T-cell (primary cell): ENCODE data around the gene KIF19. TPM values are rescaled to one million over a fixed set of nuclear protein-coding genes. Genes with fewer than 3 reads are reported as not detected.

ENCODE experiments used
- ATAC-seq, 4 experiments: fragments of 200-7000 bp in 3 of 4; fragments of 150-1000 bp in 1 of 4; cut with Tn5 transposase; replicated peaks in 1 of 4; 1 replicate in 3 of 4; 2 replicates in 1 of 4; pipeline ENCODE4 v1.10.0; 2021; ENCODE audit warnings: moderate library complexity in 3 of 4, mild to moderate bottlenecking in 2 of 4, moderate number of reproducible peaks in 1 of 4
- CTCF ChIA-PET, 2 donors: fragments of 300-600 bp; sonication (Branson Sonifier 250); formaldehyde crosslinking; loops; one replicate each; lab custom pipeline; 2022; ENCODE audit warnings: antibody characterized with exemption in 2 of 2; lab: Charles Lee
- POLR2A ChIA-PET, 2 donors: fragments of 300-600 bp; sonication (Branson Sonifier 250); formaldehyde crosslinking; loops; one replicate each; lab custom pipeline; 2022; ENCODE audit warnings: antibody characterized with exemption in 2 of 2; lab: Charles Lee
- DNase-seq, 35 experiments: peaks; one replicate each; pipeline versions ENCODE4 v3.0.0 to v3.0.0-alpha.2; 2013 to 2023
- H3K27ac ChIP-seq: one replicate; pipeline ENCODE4 v1.5.1; 2013; ENCODE audit warnings: low read length
- H3K27me3 ChIP-seq, 2 experiments: replicated peaks in 1 of 2; 1 replicate in 1 of 2; 2 replicates in 1 of 2; pipeline versions ENCODE4 v1.6.1 to v1.7.0; 2013; ENCODE audit warnings: low read length in 1 of 2, mixed read lengths in 1 of 2; ENCODE audit not compliant: control insufficient read depth in 2 of 2, insufficient read depth in 2 of 2; ENCODE audit errors: extremely low read depth in 1 of 2
- H3K36me3 ChIP-seq, 2 donors: 1 replicate in 1 of 2; 2 replicates in 1 of 2; pipeline versions ENCODE4 v1.6.1 to v1.7.0; 2013; ENCODE audit warnings: low read length in 1 of 2; ENCODE audit not compliant: control insufficient read depth in 2 of 2, insufficient read depth in 1 of 2; ENCODE audit errors: extremely low read depth in 1 of 2
- H3K4me1 ChIP-seq, 2 experiments: 1 replicate in 1 of 2; 2 replicates in 1 of 2; pipeline versions ENCODE4 v1.6.1 to v1.7.0; 2013; ENCODE audit warnings: low read length in 2 of 2, mixed read lengths in 1 of 2; ENCODE audit not compliant: insufficient read depth in 2 of 2, control insufficient read depth in 1 of 2; ENCODE audit errors: extremely low read depth in 1 of 2
- H3K4me3 ChIP-seq, 2 donors: 1 replicate in 1 of 2; 2 replicates in 1 of 2; pipeline versions ENCODE4 v1.5.1 to v1.7.0; 2013; ENCODE audit warnings: mild to moderate bottlenecking in 2 of 2, low read length in 1 of 2, moderate library complexity in 1 of 2; ENCODE audit not compliant: control insufficient read depth in 1 of 2; ENCODE audit errors: extremely low read depth in 1 of 2
- H3K9me3 ChIP-seq: 2 replicates; pipeline ENCODE4 v1.7.0; 2013
- H3K27ac Mint-ChIP-seq, 2 donors: one replicate each; pipeline ENCODE4 v1.8.0; 2020 to 2021; ENCODE audit warnings: mild to moderate bottlenecking in 2 of 2, mixed read lengths in 2 of 2
- H3K27me3 Mint-ChIP-seq, 2 donors: one replicate each; pipeline ENCODE4 v1.8.0; 2021 to 2022; ENCODE audit warnings: mixed read lengths in 2 of 2
- H3K36me3 Mint-ChIP-seq: one replicate; pipeline ENCODE4 v1.8.0; 2021; ENCODE audit warnings: mixed read lengths
- H3K4me1 Mint-ChIP-seq, 3 donors: one replicate each; pipeline ENCODE4 v1.8.0; 2020 to 2022; ENCODE audit warnings: mixed read lengths in 3 of 3, mild to moderate bottlenecking in 1 of 3
- H3K4me3 Mint-ChIP-seq, 3 donors: one replicate each; pipeline ENCODE4 v1.8.0; 2020 to 2022; ENCODE audit warnings: mild to moderate bottlenecking in 3 of 3, mixed read lengths in 3 of 3, moderate library complexity in 3 of 3
- H3K9me3 Mint-ChIP-seq, 3 donors: one replicate each; pipeline ENCODE4 v1.8.0; 2020 to 2022; ENCODE audit warnings: mixed read lengths in 3 of 3
- WGBS: methylation state at CpG from one replicate; pipeline ENCODE4 v1.1.5; 2013; ENCODE audit warnings: missing lambda C conversion rate; ENCODE audit not compliant: insufficient coverage; 5-methylcytosine and 5-hydroxymethylcytosine counted together
- total RNA-seq, 35 experiments: library from RNA in 6 of 35; stranded (reverse) in 6 of 35; fragments of 120-200 nt in 1 of 35; gene quantifications; one replicate each; pipeline versions ENCODE4 v1.2.1 to v1.2.4 and lab custom pipeline; 2013 to 2026

Gene KIF19
- total RNA-seq, 5 donors from 2014 or later (not counting 1 experiment from before 2014, with no cell fraction given), result 0.20 to 2.0 (median 0.53) TPM

DNA sequence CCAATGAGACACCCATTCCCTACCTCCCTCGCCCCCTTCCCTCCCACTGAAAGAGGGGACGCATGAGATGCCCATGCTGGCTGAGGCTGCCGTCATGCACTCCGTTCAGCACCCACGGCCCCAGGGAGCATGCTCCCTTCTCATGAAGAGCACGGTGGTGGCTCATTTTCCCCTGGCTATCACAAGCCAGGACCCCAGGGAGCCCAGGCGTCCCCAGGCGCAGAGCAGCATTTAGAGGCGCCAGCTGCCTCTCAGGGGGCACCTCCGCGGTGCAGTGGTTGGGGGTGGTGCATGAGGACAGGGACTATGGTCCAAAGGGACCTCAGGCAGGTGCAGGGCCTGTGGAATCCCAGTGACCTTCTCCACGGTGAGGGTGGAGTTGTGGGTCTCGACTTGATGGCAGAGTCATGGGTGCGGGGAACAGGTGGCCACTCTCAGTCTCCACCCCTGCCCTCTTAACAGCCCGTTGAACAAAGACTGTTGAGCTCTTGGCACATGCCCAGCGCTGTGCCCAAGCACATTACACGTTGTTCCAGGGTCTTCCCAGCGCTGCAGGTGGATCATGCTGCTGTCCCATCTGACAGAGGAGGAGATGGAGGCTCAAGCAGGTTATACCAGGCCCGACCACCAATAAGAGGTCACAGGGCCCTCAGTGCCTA lies 13.6 kb downstream of the KIF19 start:
- DNase-seq (no peak), ATAC-seq (no peak)
- ChIA-PET CTCF (no interaction called here), POLR2A (no interaction called here)
- H3K4me3 ChIP-seq, result no peak overlapping the region
- 74% methylated on average over 13 of the region's 19 CpGs for WGBS
- H3K4me1 ChIP-seq, result no peaks in the 10 kb centered on the region
- H3K27ac Mint-ChIP-seq, result no peak overlapping the region
- peaks cover 0 to 42% of the 10 kb centered on the region in 2 experiments for H3K27me3 ChIP-seq
- no peaks in the 10 kb centered on the region for H3K9me3 ChIP-seq
- H3K4me1 Mint-ChIP-seq, result no peaks in the 10 kb centered on the region
- no peaks in the 10 kb centered on the region for H3K27me3 Mint-ChIP-seq
- no peaks in the 10 kb centered on the region for H3K36me3 Mint-ChIP-seq
- no peaks in the 10 kb centered on the region for H3K36me3 ChIP-seq
- no peak overlapping the region for H3K27ac ChIP-seq
- H3K9me3 Mint-ChIP-seq, result no peaks in the 10 kb centered on the region
- no peak overlapping the region for H3K4me3 Mint-ChIP-seq

DNA sequence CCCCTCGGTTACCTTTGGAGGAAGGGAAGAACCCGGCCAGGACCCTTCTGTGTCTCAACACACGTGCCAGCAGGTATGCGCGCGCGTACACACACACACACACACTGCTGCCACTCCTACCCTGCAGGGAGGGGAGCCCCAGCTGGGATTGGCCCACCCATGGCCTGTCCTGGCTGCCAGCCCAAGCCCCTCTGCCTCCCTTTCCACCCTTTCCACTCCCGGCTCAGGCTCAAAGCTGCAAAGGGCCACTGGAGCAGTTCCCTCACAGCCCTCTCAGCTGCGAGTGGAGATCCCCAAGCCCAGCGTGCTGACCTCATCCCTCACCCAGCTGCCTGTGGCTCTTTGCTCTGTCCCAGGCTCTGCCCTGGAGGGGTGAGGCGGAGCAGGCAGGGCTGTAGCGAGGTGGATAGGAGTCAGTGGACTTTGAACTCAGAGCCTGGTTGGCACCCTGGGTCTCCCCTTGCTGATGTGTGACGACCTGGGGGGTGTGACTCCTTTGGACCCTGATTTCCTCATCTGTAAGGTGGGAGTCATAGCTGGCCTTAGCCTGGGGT lies 14.5 kb downstream of the KIF19 start:
- Mint-ChIP-seq H3K27ac (no peak overlapping the region), H3K36me3 (no peaks in the 10 kb centered on the region), H3K27me3 (no peaks in the 10 kb centered on the region), H3K4me3 (no peak overlapping the region), H3K4me1 (no peaks in the 10 kb centered on the region), H3K9me3 (no peaks in the 10 kb centered on the region)
- H3K27ac ChIP-seq, result no peak overlapping the region
- CTCF ChIA-PET, result no interaction called here
- ATAC-seq (no peak), DNase-seq (no peak)
- no peaks in the 10 kb centered on the region for H3K9me3 ChIP-seq
- WGBS, result 69% methylated on average over 6 of the region's 13 CpGs
- no peaks in the 10 kb centered on the region for H3K4me1 ChIP-seq
- POLR2A ChIA-PET, result no interaction called here
- H3K27me3 ChIP-seq, result peaks cover 0 to 50% of the 10 kb centered on the region in 2 experiments
- no peaks in the 10 kb centered on the region for H3K36me3 ChIP-seq
- no peak overlapping the region for H3K4me3 ChIP-seq

DNA sequence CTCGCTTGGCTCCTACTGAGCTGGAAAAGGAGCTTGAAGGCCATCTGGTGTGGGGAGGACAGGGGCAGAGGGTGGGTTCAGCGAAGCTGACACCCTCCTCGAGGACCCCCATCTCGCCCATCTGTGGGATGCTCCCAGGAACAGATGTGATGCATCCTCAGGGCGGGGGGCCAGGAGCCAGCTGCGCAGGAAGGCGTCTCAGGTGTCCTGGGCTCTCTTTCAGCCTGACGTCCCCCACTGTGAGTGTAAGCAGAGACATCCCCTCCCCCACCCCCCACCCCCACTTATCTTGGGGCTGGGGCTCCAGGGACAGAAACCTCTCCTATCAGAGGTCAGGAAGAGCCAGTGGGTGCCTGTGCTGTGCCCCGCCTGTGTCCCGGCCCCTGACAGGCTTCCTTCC lies 16.2 kb downstream of the KIF19 start:
- H3K4me1 ChIP-seq, result no peaks in the 10 kb centered on the region
- H3K4me3 ChIP-seq, result no peak overlapping the region
- no peak overlapping the region for H3K27ac ChIP-seq
- no peak for ATAC-seq
- Mint-ChIP-seq H3K36me3 (no peaks in the 10 kb centered on the region), H3K9me3 (no peaks in the 10 kb centered on the region), H3K27ac (no peak overlapping the region), H3K4me1 (no peaks in the 10 kb centered on the region), H3K4me3 (no peak overlapping the region), H3K27me3 (peaks cover 0 to 3% of the 10 kb centered on the region in 2 donors)
- H3K36me3 ChIP-seq, result no peaks in the 10 kb centered on the region
- ChIA-PET POLR2A (no interaction called here), CTCF (no interaction called here)
- H3K27me3 ChIP-seq, result peaks cover 0 to 54% of the 10 kb centered on the region in 2 experiments
- H3K9me3 ChIP-seq, result no peaks in the 10 kb centered on the region
- no peak for DNase-seq
- WGBS, result 69% methylated on average over 6 of the region's 10 CpGs

DNA sequence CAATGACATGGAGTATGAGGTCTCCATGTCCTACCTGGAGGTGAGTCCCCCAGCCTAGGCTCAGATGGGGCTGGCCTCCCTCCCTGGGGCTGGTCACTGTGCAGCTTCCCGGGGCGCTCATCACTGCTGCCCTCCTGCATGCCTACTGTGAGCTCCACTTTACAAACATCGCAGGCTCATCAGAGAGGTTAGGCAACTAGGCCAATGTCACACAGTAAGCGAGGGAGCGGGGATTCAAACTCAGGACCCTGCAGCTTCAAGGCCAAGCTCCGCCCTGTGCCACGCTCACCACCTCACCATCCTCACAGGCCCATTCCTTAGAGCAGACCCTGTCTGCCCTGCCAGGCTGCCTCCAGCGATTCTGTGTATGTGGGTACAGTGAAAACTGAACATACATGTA lies 17.1 kb downstream of the KIF19 start:
- peaks cover 0 to 48% of the 10 kb centered on the region in 2 experiments for H3K27me3 ChIP-seq

DNA sequence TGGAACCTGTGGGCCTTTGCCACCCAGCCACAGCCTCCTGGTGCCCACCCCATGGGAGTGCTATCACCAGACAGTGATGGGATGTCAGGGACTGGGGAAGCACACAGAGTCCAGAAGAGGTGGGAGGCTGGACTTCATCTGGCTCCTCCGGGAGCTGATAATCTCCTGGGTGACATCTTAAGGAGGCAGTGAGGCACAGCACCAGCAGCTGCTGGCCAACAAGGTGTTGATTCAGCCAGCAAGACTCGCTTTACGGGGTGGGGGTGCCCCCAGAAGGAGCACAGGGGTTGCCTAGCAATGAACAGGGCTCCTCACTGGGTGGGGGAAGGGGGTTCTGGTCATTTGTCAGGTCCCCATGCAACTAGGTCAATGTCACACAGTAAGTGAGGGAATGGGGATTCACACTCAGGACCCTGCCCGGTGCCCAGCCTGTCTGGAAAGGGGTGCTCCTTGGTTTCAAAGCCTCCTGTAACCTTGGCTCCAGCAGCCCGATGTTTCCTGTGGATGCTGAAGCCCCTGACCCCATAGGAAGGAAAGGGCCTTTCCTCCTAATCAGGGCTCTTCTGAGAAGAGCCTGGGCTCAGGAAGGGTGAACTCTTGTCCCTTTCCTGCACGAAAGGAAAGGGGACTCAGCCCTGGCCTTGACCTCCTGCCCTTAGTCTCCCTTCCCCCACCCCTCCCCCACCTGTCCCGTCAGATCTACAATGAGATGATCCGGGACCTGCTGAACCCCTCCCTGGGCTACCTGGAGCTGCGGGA lies 17.7 kb downstream of the KIF19 start:
- Mint-ChIP-seq H3K36me3 (no peaks in the 10 kb centered on the region), H3K9me3 (no peaks in the 10 kb centered on the region), H3K4me1 (no peaks in the 10 kb centered on the region), H3K4me3 (no peak overlapping the region), H3K27ac (no peak overlapping the region), H3K27me3 (peaks cover 4 to 9% of the 10 kb centered on the region in 2 donors)
- H3K9me3 ChIP-seq, result no peaks in the 10 kb centered on the region
- ATAC-seq (no peak), DNase-seq (no peak)
- H3K4me3 ChIP-seq, result no peak overlapping the region
- H3K27ac ChIP-seq, result no peak overlapping the region
- no peaks in the 10 kb centered on the region for H3K36me3 ChIP-seq
- POLR2A ChIA-PET, result interaction anchor here in 1 of 2 donors (0.5 kb wide), 1 partner anchor 10 kb away, joined by 5 read pairs; no protein-coding TSS in a partner anchor
- WGBS, result 80% methylated on average over 7 of the region's 9 CpGs
- H3K4me1 ChIP-seq, result no peaks in the 10 kb centered on the region
- H3K27me3 ChIP-seq, result peaks cover 0 to 45% of the 10 kb centered on the region in 2 experiments
- CTCF ChIA-PET, result interaction anchor here in 1 of 2 donors (1.0 kb wide), 1 partner anchor 20 kb away, joined by 3 read pairs; no protein-coding TSS in a partner anchor

More for the DNA sequence above, 17.1 kb downstream of the KIF19 start:
- H3K36me3 ChIP-seq, result no peaks in the 10 kb centered on the region
- Mint-ChIP-seq H3K27me3 (peaks cover 3 to 6% of the 10 kb centered on the region in 2 donors), H3K27ac (no peak overlapping the region), H3K4me3 (no peak overlapping the region), H3K36me3 (no peaks in the 10 kb centered on the region), H3K9me3 (no peaks in the 10 kb centered on the region), H3K4me1 (no peaks in the 10 kb centered on the region)
- H3K4me3 ChIP-seq, result no peak overlapping the region
- CTCF ChIA-PET, result interaction anchor here in 1 of 2 donors (1.0 kb wide), 1 partner anchor 21 kb away, joined by 3 read pairs; no protein-coding TSS in a partner anchor
- ATAC-seq (no peak), DNase-seq (no peak)
- 94% methylated on average over 5 of the region's 8 CpGs for WGBS
- no peaks in the 10 kb centered on the region for H3K9me3 ChIP-seq
- POLR2A ChIA-PET, result interaction anchor here in 1 of 2 donors (0.5 kb wide), 1 partner anchor 9 kb away, joined by 5 read pairs; no protein-coding TSS in a partner anchor
- H3K4me1 ChIP-seq, result no peaks in the 10 kb centered on the region
- H3K27ac ChIP-seq, result no peak overlapping the region

DNA sequence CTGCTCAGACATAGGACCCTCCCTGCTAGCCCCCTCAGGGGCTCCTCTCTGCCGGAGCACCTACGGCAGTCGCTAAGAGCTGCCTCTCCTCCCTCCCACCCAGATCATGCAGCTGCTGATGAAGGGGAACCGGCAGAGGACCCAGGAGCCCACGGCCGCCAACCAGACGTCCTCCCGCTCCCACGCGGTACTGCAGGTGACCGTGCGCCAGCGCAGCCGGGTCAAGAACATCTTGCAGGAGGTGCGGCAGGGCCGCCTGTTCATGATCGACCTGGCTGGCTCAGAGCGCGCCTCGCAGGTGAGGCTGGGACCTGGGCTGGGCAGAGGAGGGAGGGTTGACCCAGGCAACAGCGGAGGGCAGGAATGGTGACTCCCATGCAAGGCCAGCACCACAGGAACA lies 18.6 kb downstream of the KIF19 start:
- DNase-seq (no peak), ATAC-seq (no peak)
- H3K9me3 Mint-ChIP-seq, result no peaks in the 10 kb centered on the region
- 90% methylated on average over 11 of the region's 21 CpGs for WGBS
- peaks cover 0 to 48% of the 10 kb centered on the region in 2 experiments for H3K27me3 ChIP-seq
- peaks cover 4 to 11% of the 10 kb centered on the region in 2 donors for H3K27me3 Mint-ChIP-seq
- H3K9me3 ChIP-seq, result no peaks in the 10 kb centered on the region
- H3K4me1 Mint-ChIP-seq, result no peaks in the 10 kb centered on the region
- no peaks in the 10 kb centered on the region for H3K36me3 ChIP-seq
- no peak overlapping the region for H3K27ac Mint-ChIP-seq
- H3K4me3 ChIP-seq, result no peak overlapping the region
- no peaks in the 10 kb centered on the region for H3K4me1 ChIP-seq
- ChIA-PET CTCF (no interaction called here), POLR2A (no interaction called here)
- no peak overlapping the region for H3K4me3 Mint-ChIP-seq
- H3K27ac ChIP-seq, result no peak overlapping the region
- H3K36me3 Mint-ChIP-seq, result no peaks in the 10 kb centered on the region
